Measurements from ENCODE around the gene MOB3C. TPM values are rescaled to one million over a fixed set of nuclear protein-coding genes. Genes with fewer than 3 reads are reported as not detected.

Gene MOB3C
- total RNA-seq, 1 donor from 2014 or later = 29.8 TPM

DNA sequence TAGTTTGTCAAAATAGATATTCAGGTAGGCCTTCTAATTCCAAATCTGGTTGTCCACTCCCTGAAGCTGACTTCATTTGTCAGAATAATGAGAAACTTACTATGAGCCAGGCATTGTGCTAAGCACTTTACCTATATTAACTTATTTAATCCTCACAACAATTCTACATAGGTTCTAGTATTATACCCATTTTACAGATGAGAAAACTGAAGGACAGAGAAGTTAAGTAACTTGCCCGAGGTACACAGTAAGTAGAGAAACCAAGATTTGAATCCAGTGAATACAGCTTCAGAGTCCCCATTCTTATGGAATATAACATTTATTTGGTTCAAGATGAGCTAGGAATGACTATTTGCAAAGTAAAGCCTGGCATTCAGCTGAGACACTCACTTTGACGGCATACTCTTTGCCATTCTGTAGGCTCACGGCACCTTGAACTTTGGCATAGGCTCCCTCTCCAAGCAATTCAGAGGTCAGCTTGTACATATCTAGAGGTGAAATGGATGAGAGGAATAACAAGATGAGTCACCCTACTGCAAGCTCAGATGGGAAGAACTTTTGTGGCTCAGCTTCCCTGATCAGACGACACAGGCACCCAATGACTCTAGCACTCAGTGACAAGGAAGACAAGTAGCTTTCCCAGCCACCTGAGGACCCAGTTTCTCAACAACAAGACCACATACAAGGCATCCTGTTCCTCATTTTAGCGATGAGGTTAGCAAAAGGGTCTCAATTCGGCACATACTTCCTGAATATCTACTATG, 36.3 kb downstream of the MOB3C start:
- intact Hi-C loops (cut with micrococcal nuclease) = loop anchor here (2.0 to 5.0 kb wide), 2 partner anchors 14 to 33 kb away; no protein-coding TSS in a partner anchor

DNA sequence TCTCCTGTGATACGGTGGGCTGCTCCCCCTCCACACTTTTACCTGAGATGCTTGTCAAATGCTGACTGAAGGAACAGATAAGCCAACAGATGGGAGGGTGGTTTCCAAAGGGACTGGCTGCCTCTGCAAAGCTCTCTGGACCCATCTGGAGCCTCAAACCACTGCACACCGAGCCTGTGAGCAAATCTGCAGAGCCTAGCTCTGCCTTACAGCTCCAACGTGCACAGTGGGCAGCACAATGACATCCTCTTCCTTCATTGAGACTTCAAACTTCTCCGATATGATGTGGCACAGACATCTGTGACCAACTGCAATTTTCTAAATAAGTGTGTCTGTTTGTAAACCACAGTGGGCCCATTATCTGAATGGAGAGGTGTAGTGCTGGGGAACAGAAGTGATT, 38.9 kb downstream of the MOB3C start:
- intact Hi-C loops (cut with micrococcal nuclease) = no loop called here

DNA sequence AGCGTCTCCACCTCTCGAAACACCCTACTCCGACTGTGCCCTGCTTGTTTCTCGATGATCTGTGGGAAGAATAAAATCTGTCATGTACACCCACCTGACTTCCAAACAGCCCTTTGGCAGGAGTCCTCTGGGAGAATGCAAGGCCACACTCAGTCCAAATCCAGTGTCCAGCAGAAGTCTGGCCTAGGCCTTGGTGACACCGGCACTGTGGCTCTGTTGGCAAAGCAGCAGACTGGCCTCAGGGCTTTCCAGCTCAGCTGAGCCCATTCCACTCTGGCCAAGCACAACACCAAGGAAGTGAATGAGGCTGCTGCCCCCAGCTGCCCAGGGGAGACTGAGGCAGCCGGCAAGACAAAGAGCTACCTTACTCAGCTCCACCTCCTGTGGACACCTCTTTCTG, 40.0 kb downstream of the MOB3C start:
- intact Hi-C loops (cut with micrococcal nuclease) = no loop called here

- intact Hi-C loops (cut with micrococcal nuclease) = no loop called here
Observed at GRCh38 chr1:46575778-46576177, 40.8 kb downstream of the MOB3C start.

GRCh38 chr1:46575300-46575699, 41.3 kb downstream of the MOB3C start:
- intact Hi-C loops (cut with micrococcal nuclease) = no loop called here

DNA sequence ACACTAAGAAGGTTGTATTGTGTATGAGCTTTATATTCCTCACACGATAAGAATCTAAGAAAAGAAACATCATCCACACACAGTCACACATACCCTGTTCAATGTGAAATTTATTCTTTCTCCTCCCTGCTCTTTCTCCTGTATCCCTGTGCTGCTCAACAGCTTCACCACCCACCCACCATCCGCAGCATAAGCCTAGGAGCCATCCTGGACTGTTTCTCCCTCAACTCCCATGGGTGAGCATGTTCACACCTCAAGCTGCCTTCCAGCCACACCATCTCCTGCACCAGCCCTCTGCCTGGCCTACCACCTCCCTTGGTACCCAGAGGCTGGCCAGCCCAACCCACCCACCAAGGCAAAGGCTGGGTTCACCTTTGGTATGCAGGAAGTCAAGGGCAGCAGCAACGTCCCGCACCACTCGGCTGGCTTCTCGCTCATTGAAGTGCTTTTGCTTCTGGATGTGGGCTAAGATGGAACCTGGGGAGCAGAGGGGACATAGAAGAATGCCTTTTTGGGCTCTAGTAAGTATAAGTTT, 44.9 kb downstream of the MOB3C start:
- intact Hi-C loops (cut with micrococcal nuclease) = no loop called here

DNA sequence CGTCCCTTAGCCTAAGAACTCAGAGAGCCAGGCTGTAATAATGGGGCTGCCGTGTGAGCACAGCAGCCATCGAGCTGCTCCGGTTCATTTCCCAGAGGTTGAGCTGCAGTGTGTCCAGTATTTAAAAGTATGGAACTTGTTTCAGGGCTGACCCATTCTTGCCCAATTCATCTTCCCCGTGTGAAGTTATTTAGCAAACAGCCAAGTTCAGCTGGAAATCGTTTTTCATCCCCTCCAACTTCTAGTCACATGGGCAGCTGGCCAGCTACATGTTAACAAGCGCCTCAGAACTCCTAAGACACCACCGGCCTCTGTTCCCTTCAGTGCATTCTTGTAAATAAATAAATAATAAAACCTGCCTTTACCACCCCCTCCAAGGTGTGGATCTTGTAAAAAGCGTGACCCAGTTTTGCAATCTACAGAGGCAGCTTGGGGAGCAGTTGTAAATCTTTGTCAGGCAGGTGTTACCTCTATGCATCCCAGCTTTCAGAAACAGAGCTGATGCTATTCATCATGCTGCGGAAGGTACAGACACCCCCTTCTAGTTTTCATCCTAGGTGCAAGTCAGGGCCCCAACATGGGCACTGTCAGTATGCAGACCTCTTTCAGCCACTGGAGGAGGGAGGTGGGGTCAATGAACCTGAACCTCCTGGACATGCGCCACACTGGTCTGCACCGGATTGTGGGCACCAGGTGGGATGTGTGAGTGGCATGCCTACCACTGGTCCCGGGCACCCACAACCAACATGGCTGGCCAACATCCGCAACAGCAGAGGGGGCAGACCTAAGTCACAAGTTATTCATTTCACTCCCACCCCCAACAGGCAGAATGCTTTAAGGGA, 46.5 kb downstream of the MOB3C start:
- intact Hi-C loops (cut with micrococcal nuclease) = no loop called here

GRCh38 chr1:46569116-46569515, 47.5 kb downstream of the MOB3C start:
- intact Hi-C loops (cut with micrococcal nuclease) = no loop called here

GRCh38 chr1:46568461-46568891, 48.1 kb downstream of the MOB3C start:
- intact Hi-C loops (cut with micrococcal nuclease) = no loop called here

DNA sequence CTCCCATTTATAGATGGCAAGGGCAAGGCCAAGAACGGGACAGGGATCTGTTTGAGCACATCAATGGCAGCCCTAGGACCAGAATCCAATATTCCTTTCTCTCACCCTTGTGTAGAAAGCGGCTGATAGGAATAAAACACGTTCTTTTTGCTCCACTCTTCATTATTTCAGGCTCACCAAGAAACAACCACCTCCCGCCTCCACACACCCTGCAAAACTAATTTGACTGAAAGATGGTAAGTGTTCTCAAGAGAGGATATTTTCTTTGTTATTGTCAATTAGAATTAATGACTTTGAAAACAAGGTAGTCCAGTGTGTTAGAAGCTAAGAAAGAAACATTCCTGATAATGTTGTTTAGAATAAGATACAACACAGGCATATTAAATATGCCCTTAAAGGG, 53.3 kb downstream of the MOB3C start:
- intact Hi-C loops (cut with micrococcal nuclease) = no loop called here

DNA sequence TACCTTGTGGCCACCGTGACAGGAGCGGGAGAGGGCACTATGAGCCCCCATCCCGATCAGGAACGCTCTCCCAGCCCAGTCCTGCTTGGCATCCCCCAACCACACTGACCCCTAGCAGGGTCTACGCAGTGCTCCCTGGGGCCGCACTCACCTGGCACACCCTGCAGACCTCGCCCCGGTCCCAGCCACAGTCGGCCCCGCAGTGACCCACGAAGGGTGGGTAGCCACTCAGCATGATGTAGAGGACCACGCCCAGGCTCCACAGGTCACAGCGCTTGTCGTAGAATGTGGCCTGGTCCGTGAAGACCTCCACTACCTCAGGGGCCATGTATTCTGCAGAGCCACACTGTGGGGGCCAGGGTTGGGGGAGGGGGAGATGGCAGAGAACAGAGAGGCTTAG, 54.1 kb downstream of the MOB3C start:
- intact Hi-C loops (cut with micrococcal nuclease) = no loop called here

DNA sequence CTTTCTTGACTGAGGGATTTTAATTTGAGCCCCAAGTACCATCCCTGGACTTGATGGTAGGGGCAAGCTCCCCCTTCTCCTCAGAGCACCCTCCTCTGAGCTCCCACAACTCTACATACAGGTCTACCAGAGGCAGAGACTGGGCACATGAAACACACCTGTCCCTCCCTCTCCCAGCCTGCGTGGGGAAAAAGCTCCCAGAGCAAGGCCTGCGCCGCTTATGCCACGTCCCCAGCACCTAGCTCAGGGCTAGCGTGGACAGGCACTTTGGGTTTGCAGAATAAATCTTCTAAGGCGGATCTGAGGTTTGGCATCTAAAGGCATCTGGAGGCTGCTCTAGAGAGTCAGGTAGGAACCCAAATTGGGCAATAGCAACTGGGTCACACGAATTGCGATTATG, 57.6 kb downstream of the MOB3C start:
- intact Hi-C loops (cut with micrococcal nuclease) = no loop called here

DNA sequence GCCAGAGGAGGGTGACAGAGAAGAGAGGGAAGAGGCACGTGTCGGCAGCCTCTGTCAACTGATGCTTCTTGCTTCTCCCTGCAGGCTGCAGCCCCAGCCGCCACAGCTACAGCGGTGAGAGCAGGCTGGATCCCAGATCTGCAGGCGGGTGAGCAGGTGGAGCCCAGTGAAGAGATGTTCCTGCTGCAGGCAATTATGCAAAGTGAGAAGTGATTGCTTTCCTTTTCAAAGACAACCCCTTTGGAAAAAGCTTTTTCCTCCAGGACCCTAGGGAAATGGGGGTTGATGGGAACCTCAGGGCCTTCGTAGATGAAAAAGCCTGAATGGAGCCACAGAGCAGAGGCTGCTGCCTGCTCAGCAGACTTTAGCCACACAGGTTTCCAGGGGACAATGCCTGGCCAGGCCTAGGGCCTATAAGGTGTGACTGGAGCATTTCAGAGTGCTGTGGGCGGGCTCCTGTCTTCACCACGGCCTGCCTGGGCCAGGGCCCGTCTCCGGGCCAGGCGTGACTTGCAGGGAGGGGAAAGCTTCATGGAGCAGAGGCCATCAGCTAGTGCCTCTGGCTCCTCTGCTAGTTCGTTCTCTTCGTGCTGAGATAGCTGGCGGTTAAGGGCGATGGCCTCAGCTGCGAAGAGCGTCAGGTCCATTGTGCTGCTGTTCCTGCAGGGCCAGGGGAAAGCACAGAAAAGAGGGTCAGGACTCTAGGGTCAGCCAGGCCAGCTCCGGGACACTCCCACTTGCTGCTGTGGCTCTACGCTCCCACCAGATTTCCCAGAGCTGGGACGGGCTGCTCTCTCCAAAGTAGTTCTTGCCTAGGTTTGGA, 58.3 kb downstream of the MOB3C start:
- intact Hi-C loops (cut with micrococcal nuclease) = no loop called here

Other genes starting within 250 kb of the MOB3C start
- 3.6 and 4.1 TPM in 2 replicates for gene FAAH, start 222.5 kb downstream of the MOB3C start, total RNA-seq
- 0.07 TPM in 1 of 2 replicates, not detected in the other for gene DMBX1, start 127.0 kb downstream of the MOB3C start, total RNA-seq
- not detected in 2 replicates for gene KNCN, start 65.2 kb downstream of the MOB3C start, total RNA-seq
- gene MKNK1, start 12.5 kb downstream of the MOB3C start, total RNA-seq = 115 TPM in 2 replicates
- 50.0 and 59.3 TPM in 2 replicates for gene ATPAF1, start 51.6 kb upstream of the MOB3C start, total RNA-seq
- gene TEX38, start 55.0 kb upstream of the MOB3C start, total RNA-seq = 0.34 TPM in 1 of 2 replicates, not detected in the other
- 95.5 and 97.4 TPM in 2 replicates for gene EFCAB14, start 102.3 kb upstream of the MOB3C start, total RNA-seq
- gene CYP4B1, start 182.2 kb upstream of the MOB3C start, total RNA-seq = 0.10 TPM in 1 of 2 replicates, not detected in the other

Data from T-helper 1 cell treated with Interleukin-12 subunit alpha and Interleukin-12 subunit beta and Interleukin-4 antibody, amounts not matched to agents 30 ng/mL and 1 ng/mL, for 36 hours (primary cell).